Prostate gland (tissue), 2 donors: ENCODE measurements around the gene ADD2.

ENCODE experiments used
- POLR2A ChIP-seq: fragments of 450-650 bp; IDR thresholded peaks from one replicate; pipeline ENCODE4 v1.6.1; 2016; ENCODE audit warnings: antibody characterized with exemption, mild to moderate bottlenecking
- POLR2AphosphoS5 ChIP-seq: sonication (generic); formaldehyde crosslinking; IDR thresholded peaks from one replicate; pipeline ENCODE4 v1.6.1; 2017; ENCODE audit warnings: antibody characterized with exemption
- TF ChIP-seq, protein P1 (sequence below), 4 experiments: fragments of 200-600 bp in 2 of 4; fragments of 450-650 bp in 2 of 4; sonication (generic) in 2 of 4; IDR thresholded peaks; 1 replicate in 3 of 4; 2 replicates in 1 of 4; pipeline ENCODE4 v1.5.1; 2016 to 2019; ENCODE audit warnings: antibody characterized with exemption in 4 of 4, mild to moderate bottlenecking in 2 of 4, moderate library complexity in 2 of 4

DNA sequence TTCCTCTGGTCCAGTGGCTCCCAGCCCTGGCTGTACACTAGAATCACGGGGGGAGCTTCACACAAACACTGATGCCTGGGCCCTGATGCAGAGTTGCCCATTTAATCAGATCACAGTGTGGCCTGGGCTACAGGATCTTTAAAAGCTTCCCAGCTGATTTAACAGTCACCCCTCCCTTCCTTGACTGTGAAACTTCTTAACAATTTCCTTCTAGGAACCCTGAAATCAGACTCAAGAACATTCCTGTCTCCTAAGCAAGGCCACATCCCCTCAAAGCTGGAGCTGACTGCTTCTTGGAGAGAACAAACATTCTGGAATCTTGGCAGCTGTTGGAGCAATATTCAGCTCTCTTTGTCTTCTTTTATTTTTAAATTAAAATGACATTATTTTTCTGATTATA is 88.7 kb downstream of the ADD2 start:
- TF ChIP-seq, protein P1, sequence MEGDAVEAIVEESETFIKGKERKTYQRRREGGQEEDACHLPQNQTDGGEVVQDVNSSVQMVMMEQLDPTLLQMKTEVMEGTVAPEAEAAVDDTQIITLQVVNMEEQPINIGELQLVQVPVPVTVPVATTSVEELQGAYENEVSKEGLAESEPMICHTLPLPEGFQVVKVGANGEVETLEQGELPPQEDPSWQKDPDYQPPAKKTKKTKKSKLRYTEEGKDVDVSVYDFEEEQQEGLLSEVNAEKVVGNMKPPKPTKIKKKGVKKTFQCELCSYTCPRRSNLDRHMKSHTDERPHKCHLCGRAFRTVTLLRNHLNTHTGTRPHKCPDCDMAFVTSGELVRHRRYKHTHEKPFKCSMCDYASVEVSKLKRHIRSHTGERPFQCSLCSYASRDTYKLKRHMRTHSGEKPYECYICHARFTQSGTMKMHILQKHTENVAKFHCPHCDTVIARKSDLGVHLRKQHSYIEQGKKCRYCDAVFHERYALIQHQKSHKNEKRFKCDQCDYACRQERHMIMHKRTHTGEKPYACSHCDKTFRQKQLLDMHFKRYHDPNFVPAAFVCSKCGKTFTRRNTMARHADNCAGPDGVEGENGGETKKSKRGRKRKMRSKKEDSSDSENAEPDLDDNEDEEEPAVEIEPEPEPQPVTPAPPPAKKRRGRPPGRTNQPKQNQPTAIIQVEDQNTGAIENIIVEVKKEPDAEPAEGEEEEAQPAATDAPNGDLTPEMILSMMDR (IDR thresholded peaks at IDR 0.05) = no peak
- TF ChIP-seq POLR2A (no peak), POLR2AphosphoS5 (no peak)
